HG03442 (cell line): ENCODE measurements around the gene COBLL1.

Experiments
- ATAC-seq: cut with Tn5 transposase; IDR thresholded peaks from one replicate; pipeline ENCODE4 v1.9.1; 2021; ENCODE audit warnings: mild to moderate bottlenecking, moderate library complexity; ENCODE audit not compliant: unreplicated experiment

COBLL1 gene

GRCh38 chr2:164761737-164762460, 79.7 kb downstream of the COBLL1 start:
- ATAC-seq = peak; percentile 1

DNA sequence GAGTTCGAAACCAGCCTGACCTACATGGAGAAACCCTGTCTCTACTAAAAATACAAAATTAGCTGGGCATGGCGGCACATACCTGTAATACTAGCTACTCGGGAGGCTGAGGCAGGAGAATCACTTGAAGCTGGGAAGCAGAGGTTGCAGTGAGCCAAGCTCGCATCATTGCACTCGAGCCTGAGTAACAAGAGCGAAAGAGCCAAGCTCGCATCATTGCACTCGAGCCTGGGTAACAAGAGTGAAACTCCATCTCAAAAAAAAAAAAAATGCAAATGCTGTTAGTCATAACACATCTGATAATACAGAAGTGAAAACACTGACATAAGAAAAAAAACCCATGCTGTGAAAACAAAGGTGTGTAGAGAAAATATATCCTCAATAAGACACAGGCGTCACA, 80.4 kb downstream of the COBLL1 start:
- peak; percentile 99 for ATAC-seq

GRCh38 chr2:164760179-164760578, 81.4 kb downstream of the COBLL1 start:
- ATAC-seq = no peak

DNA sequence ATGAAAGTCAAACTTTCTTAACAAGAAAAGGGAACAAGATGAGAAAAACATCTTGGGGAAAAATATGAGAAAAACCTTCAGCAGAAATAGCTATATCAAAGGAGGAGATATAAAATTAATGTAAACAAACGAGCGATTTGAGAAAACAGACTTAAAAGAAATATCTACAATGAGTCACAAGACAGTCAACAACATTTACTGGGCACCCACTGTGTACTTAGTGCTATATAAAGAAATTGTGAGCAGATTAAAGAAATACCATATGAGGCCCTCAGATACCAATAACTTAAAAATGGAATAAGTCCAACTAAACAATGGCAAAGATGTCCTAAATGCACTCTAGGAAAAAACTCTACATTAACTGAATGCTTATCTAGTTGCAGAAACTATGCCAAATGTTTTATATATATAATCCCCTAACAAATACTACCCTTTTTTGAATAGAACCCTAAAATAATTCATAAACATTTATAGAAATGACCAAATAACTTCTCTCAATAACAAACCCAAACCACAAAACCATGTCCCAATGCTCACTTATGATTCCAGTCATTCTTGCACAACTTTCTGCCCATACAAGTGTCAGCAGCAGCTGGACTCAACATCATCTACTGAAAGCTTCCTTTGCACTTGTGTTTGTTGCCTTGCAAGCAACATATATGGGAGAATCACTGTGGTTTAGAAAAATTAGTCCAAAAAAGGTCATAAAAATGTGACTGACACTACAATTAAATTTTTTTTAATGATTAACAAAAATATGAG, 83.5 kb downstream of the COBLL1 start:
- ATAC-seq = no peak

DNA sequence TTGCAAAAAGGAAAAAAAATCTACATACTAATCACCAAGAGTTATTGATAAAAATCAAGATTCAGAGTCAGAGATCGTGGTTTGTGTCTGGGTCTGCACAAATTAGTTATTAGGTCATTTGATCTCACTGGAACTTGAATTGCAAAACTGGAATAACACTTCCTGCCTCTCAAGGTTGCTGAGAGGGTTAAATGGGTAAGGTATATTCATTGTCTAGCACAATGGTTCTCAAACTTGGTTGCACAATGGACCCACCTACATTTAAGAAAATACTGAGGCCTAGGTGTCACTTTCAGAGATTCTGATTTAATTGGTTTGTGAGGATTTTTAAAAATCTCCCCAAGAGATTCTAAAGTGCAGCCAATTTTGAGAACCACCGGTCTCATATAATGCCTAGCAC, 84.8 kb downstream of the COBLL1 start:
- no peak for ATAC-seq

DNA sequence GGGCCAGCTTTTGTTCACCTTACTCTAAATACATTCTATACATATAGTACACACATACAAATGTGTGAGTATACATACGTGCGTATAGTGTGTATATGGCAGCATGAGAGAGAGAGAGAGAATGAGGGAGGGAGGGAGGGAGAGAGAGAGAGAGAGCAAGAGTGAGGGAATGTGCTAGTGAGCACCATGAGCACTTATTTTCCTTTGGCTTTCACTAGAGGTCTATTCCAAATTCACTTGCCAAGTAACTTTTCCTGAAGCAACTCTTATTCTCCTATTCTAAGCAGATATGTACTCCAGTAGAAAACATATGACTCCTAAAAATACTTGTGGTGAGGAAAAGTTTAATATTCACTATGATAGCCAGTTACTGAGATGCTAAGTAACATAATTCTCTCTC, 85.7 kb downstream of the COBLL1 start:
- no peak for ATAC-seq

- ATAC-seq = no peak
Measured at GRCh38 chr2:164754157-164755093, 87.2 kb downstream of the COBLL1 start.

- ATAC-seq = no peak
Measured at GRCh38 chr2:164752956-164753355, 88.7 kb downstream of the COBLL1 start.

- ATAC-seq = no peak
Measured at GRCh38 chr2:164747783-164748433, 93.7 kb downstream of the COBLL1 start.

GRCh38 chr2:164747140-164747539, 94.5 kb downstream of the COBLL1 start:
- ATAC-seq = no peak

- ATAC-seq = no peak
Measured at GRCh38 chr2:164746713-164747112, 94.9 kb downstream of the COBLL1 start.

DNA sequence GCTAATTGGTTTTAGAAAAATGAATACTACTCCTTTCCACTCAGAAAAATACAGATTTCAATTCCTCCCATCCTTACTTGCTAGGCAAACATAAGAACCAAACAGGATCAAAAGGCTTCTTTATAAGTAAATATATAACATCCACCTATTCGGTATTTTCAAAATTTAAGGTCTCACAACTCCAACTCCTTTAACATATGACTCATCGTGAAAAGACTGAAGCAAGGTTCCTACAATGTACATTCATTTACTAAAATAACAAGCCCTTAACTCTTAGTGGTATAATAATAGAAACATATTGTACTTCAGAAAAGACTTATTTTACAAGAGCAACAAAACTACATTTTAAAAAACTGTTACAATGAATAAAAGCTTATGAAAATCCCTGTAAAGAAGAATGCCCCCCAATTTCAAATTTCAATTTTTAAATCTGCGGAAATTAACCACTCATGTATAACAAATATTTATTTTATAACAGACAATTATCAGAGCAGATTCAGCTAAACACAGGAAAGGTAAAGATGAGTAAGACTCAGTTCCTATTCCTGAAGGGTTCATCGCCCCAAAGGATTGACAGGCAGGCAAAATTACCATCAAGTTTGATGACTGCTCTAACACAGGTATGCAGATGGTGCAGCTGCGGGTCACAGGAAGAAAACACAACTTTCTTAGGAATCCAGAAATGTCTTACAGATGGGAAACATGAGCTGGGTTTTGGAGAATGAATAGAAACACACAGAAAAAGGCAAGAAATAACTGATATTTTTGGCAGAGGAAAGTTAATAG, 96.4 kb downstream of the COBLL1 start:
- ATAC-seq = no peak

DNA sequence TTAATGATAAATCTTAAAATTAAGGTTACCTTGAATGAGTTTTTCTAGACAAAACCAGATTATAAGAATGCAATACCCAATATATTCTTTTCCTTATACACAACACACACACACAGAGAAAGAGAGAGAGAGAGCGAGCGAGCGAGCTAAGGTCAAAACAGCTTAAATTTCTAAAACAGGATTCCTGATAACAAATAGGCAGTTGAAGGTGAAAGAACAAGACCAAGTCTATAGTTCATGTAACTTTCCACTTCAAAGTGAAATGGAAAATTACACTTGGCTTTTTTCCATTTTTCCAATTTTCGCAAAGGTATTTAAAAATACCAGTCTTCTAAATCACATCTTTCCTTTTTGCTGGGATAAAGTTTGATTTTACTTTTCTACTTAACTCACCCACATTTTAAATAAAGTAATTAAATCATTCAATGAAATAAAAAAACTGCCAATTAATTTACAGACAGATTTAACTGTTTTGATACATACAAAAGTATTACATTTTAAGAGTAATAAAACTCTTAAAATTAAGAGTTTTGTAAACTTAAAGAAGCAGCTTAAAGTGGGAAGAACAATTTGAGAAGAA, 98.8 kb downstream of the COBLL1 start:
- ATAC-seq = no peak

DNA sequence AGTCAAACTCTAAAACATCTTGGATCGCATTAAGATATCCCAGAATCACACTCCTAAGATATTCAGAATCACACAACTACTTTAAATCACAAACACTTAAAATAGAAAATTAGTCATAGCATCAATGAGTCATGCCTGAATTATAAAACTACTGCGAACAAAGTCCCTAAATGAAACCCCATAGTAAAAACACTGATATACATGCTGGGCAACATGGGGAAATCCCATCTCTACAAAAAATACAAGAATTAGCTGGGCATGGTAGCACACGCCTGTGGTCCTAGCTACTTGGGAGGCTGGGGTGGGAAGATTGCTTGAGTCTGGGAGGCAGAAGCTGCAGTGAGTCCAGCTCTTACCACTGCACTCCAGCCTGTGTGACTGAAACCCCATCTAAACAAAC, 101.7 kb downstream of the COBLL1 start:
- ATAC-seq = no peak

DNA sequence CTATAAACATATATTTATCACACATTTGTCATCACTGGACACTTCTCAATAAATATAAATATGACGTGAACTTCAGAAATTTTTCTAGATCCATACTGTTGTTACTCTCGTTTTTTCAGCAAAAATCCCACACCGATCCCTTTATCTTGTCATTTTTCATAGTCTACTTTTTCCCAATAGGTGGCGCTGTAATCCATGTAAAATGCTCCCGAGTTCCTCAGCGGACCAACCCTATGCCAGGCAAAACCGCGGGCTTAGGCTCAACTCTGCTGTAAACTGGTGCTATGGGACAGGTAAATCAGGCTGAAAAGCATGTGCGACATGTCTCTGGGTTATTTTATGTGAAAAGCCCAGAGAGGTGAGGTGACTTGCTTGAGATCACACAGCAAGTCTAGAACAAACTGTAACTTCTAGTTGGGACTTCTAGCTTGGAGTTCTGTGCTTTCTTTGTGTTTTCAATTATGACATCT, 104.0 kb downstream of the COBLL1 start:
- peak; percentile 65 for ATAC-seq

DNA sequence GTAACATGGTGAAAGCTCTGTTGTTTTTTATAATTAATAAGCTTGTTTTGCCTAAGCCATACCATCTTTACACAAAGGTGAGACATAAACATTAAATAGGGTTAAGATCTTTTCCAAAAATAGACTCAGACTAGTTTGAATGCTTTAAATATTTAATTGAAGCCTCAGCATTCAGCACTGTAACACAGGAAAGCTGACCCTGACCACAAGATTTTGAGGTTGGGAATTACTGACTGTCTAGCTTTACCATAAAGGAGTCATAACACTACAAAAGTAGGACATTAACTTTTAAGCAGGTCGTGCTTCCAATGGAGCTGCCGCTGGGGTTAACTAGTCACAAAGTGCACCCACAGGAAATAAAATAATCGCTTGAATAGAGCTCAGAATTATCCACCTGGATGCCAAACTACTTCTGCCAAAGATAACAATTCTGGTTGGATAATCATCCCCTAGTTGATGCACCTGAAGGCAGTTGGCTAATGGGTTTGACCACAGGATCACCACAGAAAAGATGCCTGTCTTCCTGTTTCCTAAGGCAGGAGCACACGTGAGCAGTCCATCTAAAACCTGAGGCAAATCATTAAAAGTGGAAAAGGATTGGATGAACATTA, 106.2 kb downstream of the COBLL1 start:
- no peak for ATAC-seq

DNA sequence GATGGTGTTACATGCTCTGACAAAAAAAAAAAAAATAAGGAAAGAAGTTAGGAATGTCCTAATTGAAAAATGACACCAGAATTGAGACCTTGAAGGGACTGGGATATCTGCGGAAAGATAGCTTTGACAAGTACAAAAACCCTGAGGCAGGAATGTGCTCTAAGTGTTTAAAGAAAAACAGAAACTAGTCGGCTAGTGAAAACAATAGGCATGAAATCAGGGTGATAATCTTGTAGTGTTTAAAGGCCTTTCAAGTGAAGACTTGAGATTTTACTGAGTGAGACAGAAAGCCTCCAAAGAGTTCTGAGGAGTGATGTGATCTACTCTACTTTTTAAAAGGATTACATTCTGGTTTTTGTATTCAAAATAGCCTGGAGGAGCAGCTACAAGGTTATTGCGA, 107.4 kb downstream of the COBLL1 start:
- ATAC-seq = no peak

GRCh38 chr2:164725542-164725941, 116.1 kb downstream of the COBLL1 start:
- no peak for ATAC-seq
